Mesothelial cell of epicardium (in vitro differentiated cells): ENCODE data around the gene TATDN3. TPM values are rescaled to one million over a fixed set of nuclear protein-coding genes. Genes with fewer than 3 reads are reported as not detected.
"Not testable (repeated sequence)": the region's sequence is repeated elsewhere in the genome, so short reads cannot be mapped to it uniquely, and the experiment has no call there.

ENCODE experiments used
- DNase-seq, 2 experiments: peaks; one replicate each; pipeline ENCODE4 v3.0.0; 2021; ENCODE audit warnings: low spot score in 2 of 2; ENCODE audit not compliant: unreplicated experiment in 2 of 2
- H3K27ac Mint-ChIP-seq: 2 replicates; pipeline ENCODE4 v1.8.0; 2021; ENCODE audit warnings: mixed read lengths
- H3K27me3 Mint-ChIP-seq: 2 replicates; pipeline ENCODE4 v1.8.0; 2021; ENCODE audit warnings: low read depth, mixed read lengths
- H3K36me3 Mint-ChIP-seq: 2 replicates; pipeline ENCODE4 v1.8.0; 2021; ENCODE audit warnings: mixed read lengths
- H3K4me1 Mint-ChIP-seq: 2 replicates; pipeline ENCODE4 v1.8.0; 2021; ENCODE audit warnings: mixed read lengths
- H3K4me3 Mint-ChIP-seq: 2 replicates; pipeline ENCODE4 v1.8.0; 2021; ENCODE audit warnings: mild to moderate bottlenecking, moderate library complexity, mixed read lengths
- H3K9me3 Mint-ChIP-seq: 2 replicates; pipeline ENCODE4 v1.8.0; 2021; ENCODE audit warnings: mixed read lengths
- CTCF ChIP-seq: fragments of 200-600 bp; sonication (generic); IDR thresholded peaks from one replicate; pipeline ENCODE4 v1.5.0; 2021; ENCODE audit warnings: antibody characterized with exemption; ENCODE audit not compliant: unreplicated experiment
- total RNA-seq: library from RNA; stranded (reverse); gene quantifications from 3 replicates; pipeline ENCODE4 v1.2.1, GENCODE V29; 2021

The TATDN3 gene
- total RNA-seq, 1 donor from 2014 or later, result 11.3 TPM

- DNase-seq, result no peak
- H3K27me3 Mint-ChIP-seq, result no peaks in the 10 kb centered on the region
- no peak overlapping the region for H3K27ac Mint-ChIP-seq
- no peak overlapping the region for H3K4me3 Mint-ChIP-seq
- peaks cover 15% of the 10 kb centered on the region for H3K36me3 Mint-ChIP-seq
- no peak for TF ChIP-seq CTCF
- H3K9me3 Mint-ChIP-seq, result peaks cover 21% of the 10 kb centered on the region
- peaks cover 7% of the 10 kb centered on the region for H3K4me1 Mint-ChIP-seq
Measured at GRCh38 chr1:212824201-212824600, 32.5 kb downstream of the TATDN3 start.

- no peak overlapping the region for H3K27ac Mint-ChIP-seq
- peaks cover 15% of the 10 kb centered on the region for H3K36me3 Mint-ChIP-seq
- H3K9me3 Mint-ChIP-seq, result peaks cover 21% of the 10 kb centered on the region
Measured at GRCh38 chr1:212825798-212826452, 34.2 kb downstream of the TATDN3 start.

GRCh38 chr1:212827171-212827776 lies 35.6 kb downstream of the TATDN3 start:
- no peak for TF ChIP-seq CTCF
- H3K4me3 Mint-ChIP-seq, result no peak overlapping the region
- H3K27ac Mint-ChIP-seq, result no peak overlapping the region
- H3K36me3 Mint-ChIP-seq, result peaks cover 15% of the 10 kb centered on the region
- no peaks in the 10 kb centered on the region for H3K4me1 Mint-ChIP-seq
- H3K9me3 Mint-ChIP-seq, result peaks cover 21% of the 10 kb centered on the region
- DNase-seq, result no peak
- H3K27me3 Mint-ChIP-seq, result no peaks in the 10 kb centered on the region

More at GRCh38 chr1:212825798-212826452, 34.2 kb downstream of the TATDN3 start:
- no peaks in the 10 kb centered on the region for H3K27me3 Mint-ChIP-seq
- no peak for TF ChIP-seq CTCF
- H3K4me3 Mint-ChIP-seq, result no peak overlapping the region
- no peak for DNase-seq
- H3K4me1 Mint-ChIP-seq, result no peaks in the 10 kb centered on the region

- H3K4me1 Mint-ChIP-seq, result no peaks in the 10 kb centered on the region
- no peak for TF ChIP-seq CTCF
- DNase-seq, result no peak
- H3K9me3 Mint-ChIP-seq, result peaks cover 21% of the 10 kb centered on the region
- no peaks in the 10 kb centered on the region for H3K27me3 Mint-ChIP-seq
- H3K36me3 Mint-ChIP-seq, result peaks cover 15% of the 10 kb centered on the region
- no peak overlapping the region for H3K27ac Mint-ChIP-seq
- H3K4me3 Mint-ChIP-seq, result no peak overlapping the region
Measured at GRCh38 chr1:212827831-212828278, 36.2 kb downstream of the TATDN3 start.

- no peak for DNase-seq
- no peaks in the 10 kb centered on the region for H3K27me3 Mint-ChIP-seq
- H3K4me3 Mint-ChIP-seq, result no peak overlapping the region
- H3K4me1 Mint-ChIP-seq, result no peaks in the 10 kb centered on the region
- peaks cover 21% of the 10 kb centered on the region for H3K9me3 Mint-ChIP-seq
- TF ChIP-seq CTCF, result no peak
- H3K36me3 Mint-ChIP-seq, result peaks cover 15% of the 10 kb centered on the region
- H3K27ac Mint-ChIP-seq, result no peak overlapping the region
Measured at GRCh38 chr1:212828395-212828794, 36.7 kb downstream of the TATDN3 start.

- not testable (repeated sequence) for H3K4me3 Mint-ChIP-seq, H3K9me3 Mint-ChIP-seq, DNase-seq, H3K36me3 Mint-ChIP-seq, H3K27me3 Mint-ChIP-seq, H3K4me1 Mint-ChIP-seq
- peak overlapping the region; percentile 43 for H3K27ac Mint-ChIP-seq
Measured at GRCh38 chr1:212833211-212834207, 41.8 kb downstream of the TATDN3 start.
